Measurements from ENCODE around the gene ALX1. TPM values are rescaled to one million over a fixed set of nuclear protein-coding genes. Genes with fewer than 3 reads are reported as not detected.

Gene ALX1
- polyA plus RNA-seq, 3 donors: not detected

DNA sequence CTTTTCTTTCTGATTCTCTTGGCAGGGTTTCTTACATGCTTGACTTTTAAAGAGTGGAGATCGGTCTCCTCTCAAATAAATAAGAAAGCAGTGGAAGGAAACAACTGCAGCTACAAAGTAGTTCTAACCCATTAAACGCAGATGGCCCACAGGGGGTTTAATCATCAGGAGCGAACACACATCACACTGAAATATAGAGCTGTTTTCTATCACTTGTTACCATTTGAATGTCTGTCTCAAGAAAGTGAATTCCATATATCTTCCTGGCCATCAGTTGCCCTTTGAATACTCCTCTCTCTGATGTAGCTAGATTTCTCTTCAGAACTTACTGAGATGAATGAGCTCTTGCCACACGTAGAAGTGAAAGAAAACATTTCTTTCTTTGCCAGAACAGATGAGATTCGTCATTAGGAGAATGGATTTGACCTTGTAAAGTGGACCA lies 29.1 kb downstream of the ALX1 start:
- TF ChIP-seq, protein P1, sequence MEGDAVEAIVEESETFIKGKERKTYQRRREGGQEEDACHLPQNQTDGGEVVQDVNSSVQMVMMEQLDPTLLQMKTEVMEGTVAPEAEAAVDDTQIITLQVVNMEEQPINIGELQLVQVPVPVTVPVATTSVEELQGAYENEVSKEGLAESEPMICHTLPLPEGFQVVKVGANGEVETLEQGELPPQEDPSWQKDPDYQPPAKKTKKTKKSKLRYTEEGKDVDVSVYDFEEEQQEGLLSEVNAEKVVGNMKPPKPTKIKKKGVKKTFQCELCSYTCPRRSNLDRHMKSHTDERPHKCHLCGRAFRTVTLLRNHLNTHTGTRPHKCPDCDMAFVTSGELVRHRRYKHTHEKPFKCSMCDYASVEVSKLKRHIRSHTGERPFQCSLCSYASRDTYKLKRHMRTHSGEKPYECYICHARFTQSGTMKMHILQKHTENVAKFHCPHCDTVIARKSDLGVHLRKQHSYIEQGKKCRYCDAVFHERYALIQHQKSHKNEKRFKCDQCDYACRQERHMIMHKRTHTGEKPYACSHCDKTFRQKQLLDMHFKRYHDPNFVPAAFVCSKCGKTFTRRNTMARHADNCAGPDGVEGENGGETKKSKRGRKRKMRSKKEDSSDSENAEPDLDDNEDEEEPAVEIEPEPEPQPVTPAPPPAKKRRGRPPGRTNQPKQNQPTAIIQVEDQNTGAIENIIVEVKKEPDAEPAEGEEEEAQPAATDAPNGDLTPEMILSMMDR (IDR thresholded peaks at IDR 0.05): no peak
- Histone ChIP-seq H3K9me3 (replicated peaks in 1 of 2; ENCODE audit: control insufficient read depth in 1 of 2, insufficient read depth in 1 of 2, low read length in 2 of 2) (no peaks in the 10 kb centered on the region), H4K20me1 (ENCODE audit: insufficient read depth, low read length) (no peaks in the 10 kb centered on the region), H2AFZ (ENCODE audit: insufficient read depth, low read depth, low read length, poor library complexity, severe bottlenecking) (no peak overlapping the region), H3K27ac (ENCODE audit: low read depth in 1 of 2, low read length in 2 of 2) (no peak overlapping the region), H3K4me2 (replicated peaks; ENCODE audit: extremely low read depth, low read length, poor library complexity, severe bottlenecking) (no peak overlapping the region), H3K9ac (ENCODE audit: insufficient read depth, low read length, poor library complexity, severe bottlenecking) (no peak overlapping the region), H3K27me3 (ENCODE audit: control insufficient read depth in 2 of 2, insufficient read depth in 2 of 2, low read length in 2 of 2) (no peaks in the 10 kb centered on the region), H3K36me3 (replicated peaks in 1 of 2; ENCODE audit: control insufficient read depth in 1 of 2, insufficient read depth in 2 of 2, low read length in 2 of 2) (no peaks in the 10 kb centered on the region), H3K4me1 (ENCODE audit: control insufficient read depth in 1 of 2, insufficient read depth in 2 of 2, low read length in 2 of 2) (no peaks in the 10 kb centered on the region), H3K4me3 (replicated peaks in 1 of 3; ENCODE audit: low read depth in 2 of 3, low read length in 3 of 3) (no peak overlapping the region), H3K79me2 (ENCODE audit: insufficient read depth, low read length) (no peaks in the 10 kb centered on the region)
- H3K27me3 Mint-ChIP-seq (ENCODE audit: low read depth in 3 of 3): peaks cover 0 to 7% (median 0%) of the 10 kb centered on the region in 3 donors
- H3K4me3 Mint-ChIP-seq: no peak overlapping the region
- intact Hi-C loops (cut with micrococcal nuclease): no loop called here
- H3K4me1 Mint-ChIP-seq: no peaks in the 10 kb centered on the region
- no peak for DNase-seq
- WGBS (ENCODE audit: insufficient coverage): no CpG with 5 or more reads among the region's 5 CpGs
- no peaks in the 10 kb centered on the region for H3K36me3 Mint-ChIP-seq
- no peak overlapping the region for H3K27ac Mint-ChIP-seq
- no peaks in the 10 kb centered on the region for H3K9me3 Mint-ChIP-seq

DNA sequence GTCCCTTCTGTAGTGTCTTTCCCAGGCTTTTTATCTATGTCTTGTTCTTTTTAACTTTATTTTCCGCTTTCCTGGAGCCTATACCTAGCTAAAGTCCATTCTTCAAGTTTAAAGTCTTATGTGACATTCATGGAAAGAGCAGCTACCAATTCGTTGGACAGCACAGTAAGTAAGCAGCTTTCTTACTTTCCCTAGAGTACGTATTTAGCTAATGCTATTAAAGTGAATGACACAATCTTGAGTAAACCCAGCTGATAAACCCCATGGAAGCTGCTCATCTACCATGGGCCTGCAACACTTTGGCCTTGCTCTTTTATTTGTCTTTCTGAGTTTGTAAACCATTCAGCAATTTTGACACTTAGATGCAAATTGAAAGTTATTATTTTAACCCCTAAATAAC lies 30.0 kb downstream of the ALX1 start:
- H3K27ac Mint-ChIP-seq: no peak overlapping the region
- Histone ChIP-seq H3K4me2 (replicated peaks; ENCODE audit: extremely low read depth, low read length, poor library complexity, severe bottlenecking) (no peak overlapping the region), H4K20me1 (ENCODE audit: insufficient read depth, low read length) (no peaks in the 10 kb centered on the region), H3K4me1 (ENCODE audit: control insufficient read depth in 1 of 2, insufficient read depth in 2 of 2, low read length in 2 of 2) (no peaks in the 10 kb centered on the region), H2AFZ (ENCODE audit: insufficient read depth, low read depth, low read length, poor library complexity, severe bottlenecking) (no peak overlapping the region), H3K36me3 (replicated peaks in 1 of 2; ENCODE audit: control insufficient read depth in 1 of 2, insufficient read depth in 2 of 2, low read length in 2 of 2) (no peaks in the 10 kb centered on the region), H3K9ac (ENCODE audit: insufficient read depth, low read length, poor library complexity, severe bottlenecking) (no peak overlapping the region), H3K27ac (ENCODE audit: low read depth in 1 of 2, low read length in 2 of 2) (no peak overlapping the region), H3K4me3 (replicated peaks in 1 of 3; ENCODE audit: low read depth in 2 of 3, low read length in 3 of 3) (no peak overlapping the region), H3K79me2 (ENCODE audit: insufficient read depth, low read length) (no peaks in the 10 kb centered on the region), H3K9me3 (replicated peaks in 1 of 2; ENCODE audit: control insufficient read depth in 1 of 2, insufficient read depth in 1 of 2, low read length in 2 of 2) (no peaks in the 10 kb centered on the region), H3K27me3 (ENCODE audit: control insufficient read depth in 2 of 2, insufficient read depth in 2 of 2, low read length in 2 of 2) (no peaks in the 10 kb centered on the region)
- TF ChIP-seq, protein P1 (IDR thresholded peaks at IDR 0.05): no peak
- no peak overlapping the region for H3K4me3 Mint-ChIP-seq
- no peaks in the 10 kb centered on the region for H3K9me3 Mint-ChIP-seq
- no CpG with 5 or more reads among the region's 3 CpGs for WGBS (ENCODE audit: insufficient coverage)
- no peaks in the 10 kb centered on the region for H3K36me3 Mint-ChIP-seq
- no peak for DNase-seq
- no peaks in the 10 kb centered on the region for H3K4me1 Mint-ChIP-seq
- intact Hi-C loops (cut with micrococcal nuclease): no loop called here
- H3K27me3 Mint-ChIP-seq (ENCODE audit: low read depth in 3 of 3): peaks cover 0 to 7% (median 0%) of the 10 kb centered on the region in 3 donors

All from CD14-positive monocyte (primary cell).